ENCODE measurements around the gene SLC7A14.

DNA sequence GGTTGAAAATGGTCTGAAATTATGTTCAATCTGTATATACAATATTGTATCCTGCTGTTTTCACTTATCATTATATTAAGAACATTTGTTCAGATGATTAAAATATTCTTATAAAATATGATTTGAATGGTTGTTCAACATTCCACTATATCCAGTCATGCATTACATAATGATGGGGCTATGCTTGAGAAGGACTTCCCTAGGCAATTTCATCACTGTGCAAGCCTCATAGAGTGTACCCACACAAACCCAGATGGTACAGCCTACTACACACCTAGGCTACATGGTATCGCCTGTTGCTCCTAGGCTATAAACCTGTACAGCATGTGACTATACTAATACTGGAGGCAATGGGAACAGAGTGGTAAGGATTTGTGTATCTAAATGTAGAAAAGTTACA is 30.5 kb downstream of the SLC7A14 start:
- TF ChIP-seq, protein P1, sequence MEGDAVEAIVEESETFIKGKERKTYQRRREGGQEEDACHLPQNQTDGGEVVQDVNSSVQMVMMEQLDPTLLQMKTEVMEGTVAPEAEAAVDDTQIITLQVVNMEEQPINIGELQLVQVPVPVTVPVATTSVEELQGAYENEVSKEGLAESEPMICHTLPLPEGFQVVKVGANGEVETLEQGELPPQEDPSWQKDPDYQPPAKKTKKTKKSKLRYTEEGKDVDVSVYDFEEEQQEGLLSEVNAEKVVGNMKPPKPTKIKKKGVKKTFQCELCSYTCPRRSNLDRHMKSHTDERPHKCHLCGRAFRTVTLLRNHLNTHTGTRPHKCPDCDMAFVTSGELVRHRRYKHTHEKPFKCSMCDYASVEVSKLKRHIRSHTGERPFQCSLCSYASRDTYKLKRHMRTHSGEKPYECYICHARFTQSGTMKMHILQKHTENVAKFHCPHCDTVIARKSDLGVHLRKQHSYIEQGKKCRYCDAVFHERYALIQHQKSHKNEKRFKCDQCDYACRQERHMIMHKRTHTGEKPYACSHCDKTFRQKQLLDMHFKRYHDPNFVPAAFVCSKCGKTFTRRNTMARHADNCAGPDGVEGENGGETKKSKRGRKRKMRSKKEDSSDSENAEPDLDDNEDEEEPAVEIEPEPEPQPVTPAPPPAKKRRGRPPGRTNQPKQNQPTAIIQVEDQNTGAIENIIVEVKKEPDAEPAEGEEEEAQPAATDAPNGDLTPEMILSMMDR (IDR thresholded peaks at IDR 0.05; ENCODE audit: borderline replicate concordance, extremely low read depth, low read length, poor library complexity, severe bottlenecking): no peak
- no peak for TF ChIP-seq EZH2 (IDR thresholded peaks at IDR 0.05; ENCODE audit: borderline replicate concordance, low read depth, low read length, severe bottlenecking)
